K562 (cell line): ENCODE data around the gene TFAP2E. TPM values are rescaled to one million over a fixed set of nuclear protein-coding genes. Genes with fewer than 3 reads are reported as not detected.

Experiments used
- BRCA1 ChIP-seq, 2 experiments: fragments of 450-650 bp in 1 of 2; sonication (generic) in 1 of 2; formaldehyde crosslinking in 1 of 2; IDR thresholded peaks; 2 replicates each; pipeline versions ENCODE4 v1.5.0 to v1.6.1; 2017 to 2020; ENCODE audit warnings: mild to moderate bottlenecking in 1 of 2, missing genetic modification reagents in 1 of 2
- CTCFL ChIP-seq: IDR thresholded peaks from 2 replicates; pipeline ENCODE4 v1.6.1; 2011; ENCODE audit warnings: borderline replicate concordance, low read depth, mild to moderate bottlenecking, moderate library complexity, low read length; ENCODE audit not compliant: insufficient read depth, poor library complexity, severe bottlenecking
- CXXC5 ChIP-seq: fragments of 250-450 bp; sonication (Bioruptor Pico); IDR thresholded peaks from 2 replicates; pipeline ENCODE4 v1.8.0; 2022; ENCODE audit warnings: inconsistent platforms, mild to moderate bottlenecking, moderate library complexity
- DNMT1 ChIP-seq: fragments of 450-650 bp; IDR thresholded peaks from 2 replicates; pipeline ENCODE4 v1.6.1; 2016; ENCODE audit warnings: antibody characterized with exemption, mild to moderate bottlenecking
- IRF2 ChIP-seq: sonication (generic); formaldehyde crosslinking; IDR thresholded peaks from 2 replicates; pipeline ENCODE4 v1.8.1; 2022; ENCODE audit warnings: mild to moderate bottlenecking, missing genetic modification reagents
- MBD1 ChIP-seq: fragments of 250-450 bp; sonication (Bioruptor Pico); IDR thresholded peaks from 2 replicates; pipeline ENCODE4 v1.8.0; 2022; ENCODE audit warnings: inconsistent platforms
- NRF1 ChIP-seq, 2 experiments: fragments of 450-650 bp; IDR thresholded peaks in 1 of 2; conservative IDR thresholded peaks in 1 of 2; 2 replicates each; pipeline ENCODE4 v1.6.1; 2014; ENCODE audit warnings: mild to moderate bottlenecking in 2 of 2
- PREB ChIP-seq: sonication (generic); formaldehyde crosslinking; IDR thresholded peaks from 2 replicates; pipeline ENCODE4 v1.8.1; 2023; ENCODE audit warnings: mild to moderate bottlenecking, missing genetic modification reagents
- SPI1 ChIP-seq: IDR thresholded peaks from 2 replicates; pipeline ENCODE4 v1.6.1; 2011; ENCODE audit warnings: low read depth, low read length, control low read depth, borderline replicate concordance
- SRSF7 ChIP-seq: fragments of 200-400 bp; formaldehyde crosslinking; optimal IDR thresholded peaks from 2 replicates; pipeline ENCODE3; 2017; ENCODE audit warnings: mild to moderate bottlenecking, low read depth, low read length
- TAF1 ChIP-seq: IDR thresholded peaks from 2 replicates; pipeline ENCODE4 v1.6.1; 2011; ENCODE audit warnings: mild to moderate bottlenecking, low read length, moderate library complexity; ENCODE audit not compliant: insufficient read depth, control insufficient read depth, severe bottlenecking; ENCODE audit errors: extremely low read depth
- VEZF1 ChIP-seq: fragments of 200-800 bp; sonication (Bioruptor generic); IDR thresholded peaks from 2 replicates; pipeline ENCODE4 v1.6.1; 2017; ENCODE audit warnings: missing genetic modification characterization, missing compliant biosample characterization
- ZBTB49 ChIP-seq: sonication (generic); formaldehyde crosslinking; IDR thresholded peaks from 2 replicates; pipeline ENCODE4 v1.8.0; 2022; ENCODE audit warnings: missing genetic modification reagents, mild to moderate bottlenecking, borderline replicate concordance
- ZBTB7A ChIP-seq: IDR thresholded peaks from 2 replicates; pipeline ENCODE4 v1.6.1; 2011; ENCODE audit warnings: low read depth, mild to moderate bottlenecking, low read length, moderate library complexity, borderline replicate concordance; ENCODE audit not compliant: control insufficient read depth
- ZFP91 ChIP-seq: sonication (generic); formaldehyde crosslinking; IDR thresholded peaks from 2 replicates; pipeline ENCODE4 v1.8.0; 2022; ENCODE audit warnings: mild to moderate bottlenecking, missing genetic modification reagents
- polyA plus RNA-seq, 8 experiments: library from polyadenylated mRNA; depleted of rRNA in 4 of 8; stranded (reverse) in 5 of 8; unstranded in 3 of 8; fragments of >200 nt; fragmentation: Nextera tagmentation in 2 of 8; fragmentation: Illumina TruSeq in 1 of 8; extraction: Ambion mirVana in 2 of 8; extraction: Trizol in 1 of 8; gene quantifications; 2 replicates each; pipeline versions ENCODE4 v1.2.1 to v1.2.3, GENCODE V29; 2011 to 2014; ENCODE audit warnings: inconsistent platforms in 1 of 8, missing spikeins in 1 of 8
- total RNA-seq, 7 experiments: library from RNA; depleted of rRNA in 6 of 7; stranded (reverse); fragments of >200 nt in 6 of 7; fragmentation: Illumina TruSeq in 2 of 7; extraction: Trizol in 2 of 7; gene quantifications; 2 replicates each; pipeline versions ENCODE4 v1.2.1 to v1.2.3, GENCODE V29; 2011 to 2021; ENCODE audit warnings: low replicate concordance in 1 of 7

Gene TFAP2E
- total and polyA plus RNA-seq, 9 of the 15 experiments (the other 6 are each of a cell fraction or from before 2014, with no cell fraction given): 0.03 to 0.11 (median 0.07) TPM; not detected in 4

GRCh38 chr1:35641233-35641866 lies 68.2 kb downstream of the TFAP2E start, which contains the start of gene PSMB2 (continued):
- TF ChIP-seq ZBTB49: no peak
- TF ChIP-seq DNMT1: no peak
- TF ChIP-seq MBD1 (CRISPR knock-in tag): no peak
- TF ChIP-seq TAF1: peak; percentile 97
- no peak for TF ChIP-seq CTCFL
- TF ChIP-seq SPI1: no peak
- TF ChIP-seq ZFP91 (CRISPR knock-in tag): no peak
- peak in 1 of 2 experiments; percentile 67; a peak in 1 of 4 replicates for TF ChIP-seq NRF1 (conservative IDR thresholded peaks at IDR 0.05 in 1 of 2, IDR thresholded peaks at IDR 0.05 in 1 of 2)
- TF ChIP-seq CXXC5: peak; percentile 85
- no peak for TF ChIP-seq ZBTB7A
- TF ChIP-seq BRCA1 (IDR thresholded peaks at IDR 0.05): no peak
- no peak for TF ChIP-seq BRCA1 (CRISPR knock-in tag; IDR thresholded peaks at IDR 0.05)
- TF ChIP-seq PREB: no peak
- no peak for TF ChIP-seq SRSF7
- no peak for TF ChIP-seq IRF2 (CRISPR knock-in tag)
- 0 out of 2 replicates have a peak, but pooled peaks have one; percentile 25 for TF ChIP-seq VEZF1 (CRISPR knock-in tag)
